ENCODE results near the gene ST3GAL5.
A peak's percentile ranks its signal among the peaks of the same experiment; 100 is the strongest.
"Not testable (repeated sequence)": the region's sequence is repeated elsewhere in the genome, so short reads cannot be mapped to it uniquely, and the experiment has no call there.

The ST3GAL5 gene

DNA sequence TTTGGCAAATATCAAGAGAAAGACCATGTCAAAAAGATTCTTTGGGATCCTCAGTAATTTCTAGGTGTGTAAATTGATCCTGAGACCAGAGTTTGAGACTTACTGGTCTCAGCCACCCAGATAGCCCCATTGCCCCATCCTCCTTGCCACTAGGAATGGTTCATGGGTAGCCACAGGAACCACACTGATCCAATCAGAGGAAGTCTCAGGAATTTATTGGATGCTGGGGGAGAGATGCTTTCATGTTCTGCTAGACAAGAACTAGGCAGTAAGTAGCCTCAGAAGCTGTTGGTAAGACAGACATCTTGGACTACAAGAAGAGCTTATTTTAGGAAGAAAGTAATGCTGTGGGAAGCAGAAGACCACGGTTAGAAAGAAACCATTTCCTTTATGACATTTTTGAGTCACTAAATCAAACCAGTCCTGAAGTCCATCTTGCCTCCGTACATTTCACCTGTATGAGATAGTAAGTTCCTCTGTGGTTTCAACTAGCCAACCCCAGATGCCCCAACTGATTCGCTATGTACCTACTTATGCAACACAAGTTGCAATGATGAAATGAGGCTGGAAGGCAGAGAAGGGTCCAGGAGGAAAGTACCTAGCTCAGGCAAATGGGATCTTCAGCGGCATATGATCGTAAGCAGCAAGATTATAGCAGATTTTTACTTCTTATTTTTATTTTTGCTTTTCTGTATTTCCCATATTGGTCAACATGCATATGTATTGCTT is 3.6 kb upstream of the ST3GAL5 start:
- DNase-seq = no peak

DNA sequence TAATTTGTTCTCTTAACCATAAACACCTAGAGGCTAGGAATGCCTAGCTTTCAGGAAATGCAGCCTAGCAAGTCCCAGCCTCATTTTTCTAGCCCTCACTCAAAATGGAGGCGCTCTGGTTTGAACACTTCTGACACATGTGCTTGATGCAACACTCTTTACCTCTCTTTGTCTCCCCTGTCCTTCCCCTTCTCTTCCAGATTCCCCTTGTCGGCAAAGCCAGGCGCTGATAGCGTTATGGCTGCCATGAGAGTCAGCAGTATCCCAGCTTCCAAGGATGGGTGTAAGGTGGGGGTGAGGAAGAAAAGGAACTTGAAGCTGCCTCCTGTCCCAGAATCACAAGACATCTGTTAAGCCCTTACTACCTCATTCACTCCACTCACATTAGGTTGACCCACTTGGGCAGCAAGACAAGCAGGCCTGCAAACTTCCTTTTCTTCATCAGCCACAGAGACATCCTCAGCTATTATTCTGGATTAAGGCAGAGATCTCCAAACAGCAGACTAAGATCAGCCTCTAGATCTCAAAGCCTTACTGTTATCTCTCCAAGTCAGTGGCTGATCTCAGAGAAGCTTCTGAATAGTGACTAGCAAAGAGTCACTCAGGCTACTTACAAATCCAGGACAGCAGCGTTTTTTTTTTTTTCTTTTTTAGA is 1.9 kb upstream of the ST3GAL5 start:
- DNase-seq = no peak

DNA sequence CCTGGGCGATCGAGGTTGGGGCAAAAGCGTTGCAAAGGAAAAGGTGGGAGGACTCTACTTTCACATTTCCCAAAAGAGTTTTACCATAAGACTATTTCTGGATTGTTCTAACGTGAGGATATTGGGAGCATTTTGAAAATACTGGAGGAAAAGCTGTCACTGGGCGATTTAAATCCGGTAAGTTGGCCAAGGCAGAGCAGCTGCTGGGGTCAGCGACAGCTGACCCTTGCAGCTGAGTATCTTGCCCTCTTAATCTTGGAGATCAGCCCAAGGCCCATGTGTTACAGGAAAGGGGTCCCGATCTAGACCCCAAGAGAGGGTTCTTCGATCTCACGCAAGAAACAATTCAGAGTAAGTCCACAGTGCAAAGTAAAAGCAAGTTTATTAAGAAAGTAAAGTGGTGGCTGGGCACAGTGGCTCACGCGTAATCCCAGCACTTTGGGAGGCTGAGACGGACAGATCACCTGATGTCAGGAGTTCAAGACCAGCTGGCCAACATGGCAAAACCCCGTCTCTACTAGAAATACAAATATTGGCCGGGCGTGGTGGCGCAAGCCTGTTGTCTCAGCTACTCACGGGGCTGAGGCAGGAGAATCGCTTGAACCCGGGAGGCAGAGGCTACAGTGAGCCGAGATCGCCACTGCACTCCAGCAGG is 964 bp upstream of the ST3GAL5 start:
- no peak for DNase-seq

DNA sequence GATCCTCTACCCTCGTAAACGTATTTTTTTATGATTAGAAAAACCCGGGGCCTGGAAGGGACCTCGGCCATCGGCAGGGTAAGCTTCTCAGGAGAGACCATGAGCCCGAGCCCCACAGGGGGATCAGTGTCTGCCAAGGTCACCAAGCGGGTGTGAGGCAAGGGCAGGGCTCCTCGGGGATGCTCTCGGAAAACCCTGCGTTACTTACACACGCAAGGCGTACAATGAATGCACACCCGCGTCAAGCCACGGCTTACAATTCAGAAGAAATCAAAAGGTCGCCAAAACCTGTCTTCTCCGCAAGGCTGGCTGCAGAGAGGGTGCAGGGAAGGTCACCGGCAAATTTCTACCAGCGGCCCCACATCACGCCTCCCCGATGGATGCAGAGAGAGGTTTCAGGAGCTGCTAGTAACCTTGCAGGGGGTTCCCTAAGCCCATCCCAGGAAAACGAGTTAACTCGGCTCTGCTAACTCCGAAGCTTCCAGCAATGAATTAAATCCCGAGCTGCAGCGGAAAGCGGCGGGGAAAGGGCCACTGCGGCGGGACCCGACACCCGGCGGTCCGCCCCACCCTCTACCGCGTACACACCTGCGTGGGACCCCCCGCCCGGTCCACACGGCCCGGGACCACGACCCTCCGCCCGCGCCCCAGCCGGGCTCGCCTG is 638 bp downstream of the ST3GAL5 start:
- peak; percentile 29 for DNase-seq

DNA sequence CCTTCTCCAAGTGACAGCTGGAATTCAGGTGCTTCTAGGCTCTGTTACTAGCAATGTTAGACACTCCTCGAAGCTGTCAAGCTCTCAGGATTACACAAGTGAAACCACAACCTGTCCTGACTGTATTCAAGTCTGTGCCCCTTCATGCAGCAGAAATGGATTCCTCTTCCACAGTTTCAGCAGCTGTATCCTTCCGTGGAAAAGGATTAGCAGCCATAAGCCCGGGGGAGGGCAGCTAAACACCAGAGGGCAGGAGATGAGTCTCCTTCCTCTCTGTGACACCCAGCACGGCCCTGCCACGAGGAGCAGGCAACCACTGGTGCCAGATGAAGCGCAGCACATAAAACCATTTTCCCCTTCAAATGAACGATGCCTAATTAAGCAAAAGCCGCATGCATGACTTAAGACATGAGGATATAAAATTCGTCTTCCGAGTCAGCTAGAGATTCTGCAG is 1.2 kb downstream of the ST3GAL5 start:
- peak; percentile 64 for DNase-seq

DNA sequence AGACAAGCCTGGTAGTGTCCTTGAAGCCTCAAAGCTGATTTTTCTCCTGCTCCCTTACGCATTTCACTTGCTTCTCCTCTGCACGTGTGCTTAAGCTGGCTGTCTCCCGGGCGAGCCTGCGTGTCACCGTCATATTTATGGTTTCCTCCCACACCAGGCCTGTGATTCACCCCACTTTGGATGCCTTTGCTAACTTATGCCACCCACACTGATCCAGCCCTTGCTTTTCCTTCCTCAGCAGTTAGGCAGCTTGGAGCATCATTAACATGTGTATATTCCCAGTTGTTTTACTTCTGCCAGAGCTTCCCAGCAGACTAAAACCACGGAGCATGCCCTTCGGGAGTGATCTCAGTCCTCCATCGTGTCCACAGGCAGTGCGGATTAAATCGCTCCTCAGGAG is 2.2 kb downstream of the ST3GAL5 start:
- peak; percentile 98 for DNase-seq

DNA sequence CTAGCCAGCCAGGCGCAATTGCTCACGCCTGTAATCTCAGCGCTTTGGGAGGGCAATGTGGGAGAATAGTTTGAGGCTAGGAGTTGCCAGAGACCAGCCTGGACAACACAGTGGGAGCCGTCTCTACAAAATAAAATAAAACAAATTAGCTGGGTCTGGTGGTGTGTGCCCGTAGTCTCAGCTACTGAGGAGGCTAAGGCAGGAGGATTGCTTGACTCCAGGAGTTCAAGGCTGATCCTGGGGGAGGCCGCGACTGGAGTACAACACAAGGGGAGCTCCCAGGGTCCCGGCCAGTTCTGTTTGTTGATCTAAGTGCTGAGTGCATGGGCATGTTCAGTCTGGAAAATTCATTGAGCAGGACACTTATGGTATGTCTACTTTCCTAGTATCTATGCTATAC is 2.6 kb downstream of the ST3GAL5 start:
- DNase-seq = no peak

DNA sequence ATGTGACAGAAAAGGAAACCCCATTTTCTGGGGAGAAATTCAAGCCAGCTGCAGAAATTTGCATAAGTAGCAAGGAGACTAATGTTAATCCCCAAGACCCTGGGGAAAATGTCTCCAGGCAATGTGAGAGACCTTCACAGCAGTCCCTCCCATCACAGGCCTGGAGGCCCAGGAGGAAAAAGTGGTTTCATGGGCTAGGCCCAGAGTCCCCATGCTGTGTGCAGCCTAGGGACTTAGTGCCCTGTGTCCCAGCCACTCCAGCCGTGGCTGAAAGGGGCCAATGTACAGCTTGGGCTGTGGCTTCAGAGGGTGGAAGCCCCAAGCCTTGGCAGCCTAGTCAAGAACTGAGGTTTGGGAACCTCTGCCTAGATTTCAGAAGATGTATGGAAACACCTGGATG is 7.0 kb downstream of the ST3GAL5 start:
- not testable (repeated sequence) for DNase-seq

DNA sequence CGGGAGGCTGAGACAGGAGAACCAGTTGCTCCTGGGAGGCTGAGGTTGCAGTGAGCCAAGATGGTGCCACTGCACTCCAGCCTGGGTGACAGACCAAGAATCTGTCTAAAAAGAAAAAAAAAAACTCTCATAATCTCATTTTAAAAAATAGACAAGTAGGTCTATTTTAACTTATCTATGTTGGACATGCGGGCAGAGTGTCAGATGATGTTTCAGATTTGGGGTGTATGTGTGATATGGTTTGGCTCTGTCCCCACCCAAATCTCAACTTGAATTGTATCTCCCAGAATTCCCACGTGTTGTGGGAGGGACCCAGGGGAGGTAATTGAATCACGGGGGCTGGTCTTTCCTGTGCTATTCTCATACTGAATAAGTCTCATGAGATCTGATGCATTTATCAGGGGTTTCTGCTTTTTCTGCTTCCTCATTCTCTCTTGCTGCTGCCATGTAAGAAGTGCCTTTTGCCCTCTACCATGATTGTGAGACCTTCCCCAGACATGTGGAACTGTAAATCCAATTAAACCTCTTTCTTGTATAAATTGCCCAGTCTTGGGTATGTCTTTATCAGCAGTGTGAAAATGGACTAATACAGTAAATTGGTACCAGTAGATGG is 8.0 kb downstream of the ST3GAL5 start:
- DNase-seq = not testable (repeated sequence)

DNA sequence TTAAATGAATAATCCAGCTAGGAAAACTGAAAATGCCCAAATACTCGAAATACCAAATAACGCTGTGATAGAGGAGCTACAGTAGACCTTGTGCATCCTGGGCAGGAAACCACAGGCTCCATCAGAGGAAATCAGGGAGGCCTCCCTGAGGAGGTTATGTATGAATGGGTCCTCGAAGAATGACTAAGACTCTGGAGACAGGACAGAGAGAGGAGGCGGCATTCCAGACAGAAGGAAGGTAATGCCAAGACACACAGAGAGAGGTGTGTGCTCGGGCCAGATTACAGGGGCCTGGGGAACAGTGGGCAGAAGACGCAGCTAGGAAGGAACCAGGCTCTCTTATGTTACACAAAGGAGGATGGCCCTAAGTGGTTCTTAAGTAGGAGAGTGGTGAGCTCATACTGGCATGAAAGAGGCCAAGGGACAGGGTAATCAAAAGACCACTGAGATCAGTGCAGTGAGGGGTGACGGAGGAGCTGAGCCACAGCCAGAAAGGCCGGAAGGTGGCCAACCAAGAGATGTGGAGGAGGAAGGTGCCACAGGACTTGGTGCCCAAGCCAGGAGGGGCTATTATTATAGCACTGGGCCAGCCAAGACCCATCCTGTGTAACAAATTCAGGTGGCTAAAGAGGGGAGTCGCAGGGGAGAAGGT is 9.9 kb downstream of the ST3GAL5 start:
- peak; percentile 11 for DNase-seq

DNA sequence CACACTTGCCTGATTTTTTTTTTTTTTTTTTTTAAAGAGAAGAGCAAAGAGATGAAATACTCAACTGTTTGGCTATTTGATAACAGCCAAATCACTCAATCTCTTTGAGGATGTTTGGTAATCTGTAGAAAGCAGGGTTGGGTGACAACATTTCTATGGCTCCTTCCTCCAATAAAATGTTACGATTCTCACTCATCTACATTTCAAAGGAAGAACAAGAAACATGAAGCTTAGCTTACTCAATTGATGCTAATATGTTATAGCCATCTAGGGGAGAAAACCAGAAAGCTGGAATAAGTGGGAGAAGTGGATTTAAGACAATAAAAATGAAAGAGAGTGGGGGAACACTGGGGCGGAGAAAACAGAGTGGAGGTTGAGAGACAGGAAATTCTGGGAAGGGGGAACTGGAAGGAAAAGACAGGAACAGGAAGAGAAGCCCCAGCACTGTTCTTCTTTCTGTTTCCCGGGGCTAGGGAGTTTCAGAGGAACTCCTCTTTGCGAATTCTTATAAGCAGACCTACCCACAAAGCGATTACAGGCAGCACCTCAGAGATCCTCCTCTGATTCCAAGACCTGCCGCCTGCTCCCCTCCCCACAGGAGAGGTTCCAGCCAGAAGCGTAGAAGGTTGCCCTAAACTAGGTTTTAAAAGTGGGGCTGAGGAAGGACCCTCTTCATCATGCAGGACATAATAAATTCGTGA is 13.3 kb downstream of the ST3GAL5 start:
- no peak for DNase-seq

DNA sequence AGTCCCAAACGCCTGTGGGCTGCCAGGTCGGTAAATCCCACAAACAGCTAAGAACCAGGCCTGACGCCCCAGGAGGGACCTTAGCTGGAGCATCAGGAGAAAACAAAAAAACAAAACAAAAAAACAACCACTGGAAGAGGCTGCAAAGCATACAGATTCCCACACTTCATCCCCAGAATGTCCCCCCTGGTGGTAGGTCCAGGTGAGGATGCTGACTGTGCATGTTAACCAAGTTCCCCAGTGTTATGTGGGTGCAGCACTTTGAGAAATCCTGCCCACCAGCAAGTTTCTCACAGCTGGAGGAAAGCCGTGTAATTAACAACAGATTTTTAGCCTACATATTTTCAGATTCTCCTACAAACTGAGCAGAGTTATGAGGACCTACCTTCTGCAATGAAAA is 15.1 kb downstream of the ST3GAL5 start:
- no peak for DNase-seq

DNA sequence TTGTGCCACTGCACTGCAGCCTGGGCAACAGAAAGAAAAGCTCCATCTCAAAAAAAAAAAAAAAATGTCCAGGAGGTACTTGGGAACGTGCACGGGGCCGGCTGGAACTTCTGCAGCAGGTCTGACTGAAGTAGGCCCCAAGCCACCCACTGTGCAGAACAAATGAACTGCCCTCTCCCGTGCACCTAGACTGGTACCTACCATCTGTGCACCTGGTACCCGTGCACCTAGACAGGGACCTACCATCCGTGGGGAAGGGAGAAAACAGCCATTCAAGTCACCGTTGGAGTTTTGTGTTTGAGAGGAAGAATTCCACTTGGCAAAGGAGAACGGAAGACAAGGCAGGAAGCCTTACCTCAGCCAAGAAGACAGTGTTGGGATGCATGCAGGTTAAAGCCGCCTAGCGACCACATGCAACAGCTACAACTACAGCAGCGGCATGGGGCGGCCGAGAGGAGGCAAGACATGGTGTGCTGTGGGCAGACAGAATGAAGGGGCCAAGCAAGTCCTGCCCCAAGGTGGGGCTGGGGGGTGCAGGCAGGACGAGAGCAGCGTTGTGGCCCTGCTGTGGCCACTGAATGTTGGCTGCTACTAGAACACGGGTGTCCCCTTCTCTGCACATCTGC is 16.1 kb downstream of the ST3GAL5 start:
- no peak for DNase-seq

DNA sequence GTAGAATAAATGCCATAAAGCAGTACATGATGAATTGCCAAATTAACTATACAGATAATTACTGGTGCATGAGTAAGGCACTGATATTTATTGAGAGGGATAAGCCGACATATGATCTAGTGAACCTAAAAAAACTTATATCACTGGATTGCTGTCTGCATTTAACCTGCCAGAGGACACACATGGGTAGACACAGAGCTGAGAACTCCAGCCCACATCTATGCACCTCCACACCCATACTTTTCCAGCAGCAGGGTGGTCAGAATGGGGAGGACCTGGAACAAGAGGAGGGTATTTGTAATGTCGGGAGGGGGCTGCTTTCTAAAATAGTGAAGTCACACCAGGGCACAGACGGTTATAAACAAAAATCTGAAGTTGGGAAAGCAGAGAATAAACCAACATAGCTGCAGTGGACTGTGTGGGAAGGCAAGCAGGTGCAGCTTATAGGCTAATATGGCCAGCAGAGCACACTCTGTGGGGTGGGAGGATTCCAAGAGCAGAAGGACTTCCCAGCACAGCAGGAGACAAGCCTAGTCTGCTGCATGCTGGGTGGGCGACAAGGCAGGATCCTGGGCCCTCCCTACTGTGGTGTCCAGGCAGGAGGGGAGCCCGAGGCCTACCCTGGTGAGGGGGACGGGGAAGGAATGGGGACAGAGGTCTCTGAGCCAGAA is 17.2 kb downstream of the ST3GAL5 start:
- no peak for DNase-seq

DNA sequence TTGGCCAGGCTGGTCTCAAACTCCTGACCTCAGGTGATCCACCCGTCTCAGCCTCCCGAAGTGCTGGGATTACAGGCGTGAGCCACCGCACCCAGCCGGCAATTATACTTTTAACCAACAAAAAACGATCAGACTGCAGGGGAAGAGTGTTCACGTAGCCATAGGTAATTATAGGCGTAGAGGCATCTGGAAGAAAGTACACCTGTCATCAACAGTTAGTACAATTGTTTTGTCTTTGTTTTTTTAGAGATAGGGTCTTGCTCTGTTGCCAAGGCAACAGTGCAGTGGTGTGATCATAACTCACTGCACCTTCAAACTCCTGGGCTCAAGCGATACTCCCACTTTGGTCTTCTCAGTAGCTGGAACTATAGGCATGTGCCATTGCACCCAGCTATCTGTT is 20.0 kb downstream of the ST3GAL5 start:
- no peak for DNase-seq

DNA sequence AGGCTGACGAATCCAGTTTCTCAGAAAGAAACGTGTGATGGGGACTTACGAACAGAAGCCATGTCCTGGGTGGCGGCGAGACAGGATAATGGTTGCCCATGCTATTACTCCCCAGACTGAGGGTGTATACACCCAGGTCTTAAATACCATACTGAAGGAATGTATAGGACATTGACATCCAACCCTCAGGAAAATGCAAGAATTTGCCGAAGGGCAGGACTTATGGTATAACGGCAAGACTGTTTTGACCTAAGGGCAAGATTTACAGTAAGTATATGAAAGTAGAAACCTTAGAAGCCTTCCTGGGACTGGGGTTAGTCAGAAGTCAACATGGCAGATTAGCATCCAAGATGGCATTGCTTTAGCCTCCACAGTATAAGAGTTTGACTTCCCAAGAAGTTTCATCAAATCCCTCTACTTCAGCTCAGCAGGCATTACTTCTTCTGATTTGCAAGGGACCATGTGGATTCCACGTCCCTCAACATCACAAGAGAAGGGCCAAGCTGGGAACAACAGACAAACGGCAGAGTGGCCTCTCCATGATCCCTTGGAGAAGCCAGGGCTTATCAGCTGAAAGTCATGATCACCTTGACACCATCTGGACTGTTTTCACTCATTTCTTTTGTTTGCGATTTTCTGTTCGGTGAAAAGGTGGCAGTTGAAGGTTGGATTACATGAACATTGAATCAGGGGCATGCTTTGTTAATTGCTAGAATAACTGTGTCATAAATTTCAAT is 21.1 kb downstream of the ST3GAL5 start:
- DNase-seq = no peak

DNA sequence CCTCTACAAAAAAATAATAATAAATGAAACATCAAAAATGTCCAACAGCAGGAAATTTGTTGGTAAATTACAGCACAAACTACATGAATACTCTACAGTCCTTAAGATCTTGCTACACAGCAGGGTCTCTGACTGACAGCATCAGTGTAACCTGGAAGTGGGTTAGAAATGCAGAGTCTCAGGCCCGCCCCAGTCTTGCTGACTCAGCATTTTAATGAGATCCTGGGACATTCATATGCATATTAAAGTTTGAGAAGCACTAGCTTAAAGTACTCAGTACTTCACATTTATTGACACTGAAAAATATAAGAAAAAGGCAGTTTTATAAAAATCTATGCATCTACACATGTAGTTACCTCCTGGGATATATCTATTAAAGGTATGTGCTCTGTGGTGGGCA is 21.7 kb downstream of the ST3GAL5 start:
- DNase-seq = no peak

DNA sequence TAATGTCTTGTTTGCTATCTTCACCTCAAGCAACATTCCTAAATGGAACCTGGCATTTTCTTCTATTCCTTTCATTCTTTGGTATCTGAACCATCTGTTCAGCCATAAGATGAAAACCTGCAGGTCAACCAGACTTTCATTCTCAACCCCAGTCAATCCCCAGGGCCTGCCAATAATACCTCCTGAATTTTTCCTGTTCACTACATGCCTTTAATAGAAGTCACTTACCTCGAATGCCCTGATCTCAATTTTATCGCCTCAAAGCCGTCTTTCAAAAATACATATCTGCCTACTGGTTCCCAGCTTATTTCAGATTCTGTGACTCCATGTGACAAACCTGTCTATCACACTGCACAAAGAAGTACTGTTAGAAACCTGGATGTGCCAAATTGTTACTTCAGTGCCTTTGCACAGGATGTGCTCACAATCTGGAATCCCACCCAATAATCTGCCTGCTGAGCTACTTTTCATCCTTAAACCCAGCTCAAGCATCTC is 22.6 kb downstream of the ST3GAL5 start:
- DNase-seq = no peak

DNA sequence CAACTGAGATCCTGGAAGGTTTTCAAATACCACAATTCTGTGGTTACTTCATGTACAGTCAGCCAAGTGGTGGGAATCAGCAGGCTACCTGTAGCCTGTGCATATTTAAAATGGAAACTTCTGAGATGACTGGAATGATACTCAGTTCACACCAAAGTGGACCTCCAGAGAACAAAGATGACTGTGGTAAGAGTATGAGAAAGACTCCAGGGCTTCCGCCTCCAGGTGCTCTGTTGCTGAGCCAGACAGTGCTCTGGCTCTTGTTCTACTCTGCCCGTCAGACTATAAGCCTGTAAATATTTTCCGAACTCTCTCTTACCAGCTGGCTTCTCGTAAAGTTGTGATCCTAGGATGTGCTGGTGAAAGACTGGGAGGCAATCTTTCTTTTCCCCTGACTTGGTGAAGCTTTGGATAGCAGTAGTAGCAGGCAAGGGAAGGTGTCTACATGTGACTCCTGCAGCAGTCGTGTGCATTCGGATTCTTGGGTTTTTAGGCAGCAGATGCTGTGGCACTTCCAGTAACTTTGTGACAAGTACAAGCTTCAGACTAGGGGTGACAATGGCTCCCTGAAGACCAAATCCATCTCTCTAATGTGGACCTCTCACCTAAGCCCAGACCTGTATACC is 23.1 kb downstream of the ST3GAL5 start:
- no peak for DNase-seq
